A549 treated with AZD9567 at 1 μM for 4 hours (cell line): Measurements from ENCODE around the gene PCDH12. TPM values are rescaled to one million over a fixed set of nuclear protein-coding genes. Genes with fewer than 3 reads are reported as not detected.

Experiments
- total RNA-seq: library from RNA; stranded (reverse); fragments of 200-300 nt; extraction: Qiagen RNA extraction; gene quantifications from 5 replicates; pipeline ENCODE4 v1.2.3, GENCODE V29; 2022; ENCODE audit not compliant: insufficient read depth

Gene PCDH12
- 0.02 TPM in 1 of 5 replicates, not detected in the others for total RNA-seq

DNA sequence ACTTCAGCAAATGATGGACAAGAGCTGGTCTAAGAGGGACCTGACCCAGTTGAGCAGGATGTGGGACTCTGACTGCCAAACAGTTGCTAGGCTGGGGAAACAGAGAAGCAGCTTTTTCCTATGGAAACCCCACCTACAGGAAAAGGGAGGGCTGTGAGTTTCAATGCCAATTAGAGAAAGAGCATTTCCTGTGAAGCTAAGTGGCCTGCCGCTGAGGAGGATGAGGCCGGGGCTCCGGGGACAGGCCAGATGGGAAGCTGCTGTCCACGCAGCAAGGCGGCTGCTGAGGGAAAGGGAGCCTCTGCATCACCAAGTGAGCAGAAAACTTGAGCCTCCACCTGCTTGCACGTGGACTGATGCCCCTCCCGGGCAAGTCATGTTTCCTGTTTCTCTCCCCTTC lies at the start of gene PCDH12:
Gene PCDH12, minus strand, starts transcription at position 90 of the 400 bp plus-strand sequence. CDS start 351 bp downstream, outside the sequence.

DNA sequence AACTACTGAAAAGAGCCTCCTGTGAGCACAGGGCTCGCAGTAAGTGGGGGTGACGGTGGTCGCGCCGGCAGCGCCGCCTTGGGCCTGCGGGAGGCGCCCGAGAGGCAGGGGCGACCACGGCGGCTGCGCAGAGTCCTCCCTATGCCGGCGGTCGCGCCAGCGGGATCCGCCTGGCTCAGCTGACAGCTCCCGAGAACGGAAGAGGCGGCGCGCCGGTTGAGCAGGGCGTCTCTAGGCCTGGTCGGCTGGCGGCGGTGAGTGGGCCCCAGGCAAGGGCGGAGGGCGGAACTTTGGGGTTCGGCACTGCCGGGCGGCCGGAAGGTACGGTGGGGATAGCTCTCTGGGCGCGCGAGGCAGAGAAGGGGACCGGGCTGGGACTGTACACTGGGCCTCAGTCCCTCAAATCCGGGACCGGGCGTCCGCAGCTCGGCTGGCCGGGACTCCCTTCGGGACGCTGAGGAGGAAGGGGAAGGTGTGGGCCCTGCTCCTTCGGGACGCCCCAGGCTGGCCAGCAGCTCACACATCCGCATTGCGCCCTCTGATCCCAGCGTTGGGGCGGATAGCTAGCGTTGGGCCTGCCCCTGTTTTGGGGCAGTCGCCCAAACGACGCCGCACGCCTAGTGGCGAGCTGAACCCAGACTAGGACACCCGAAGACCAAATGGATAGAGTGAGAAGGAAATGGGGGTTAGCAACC lies 11.1 kb upstream of the PCDH12 start, which contains the start of gene RNF14:
Gene RNF14, plus strand, starts transcription at position 192 of the 695 bp plus-strand sequence. CDS start 4,484 bp downstream, outside the sequence.

DNA sequence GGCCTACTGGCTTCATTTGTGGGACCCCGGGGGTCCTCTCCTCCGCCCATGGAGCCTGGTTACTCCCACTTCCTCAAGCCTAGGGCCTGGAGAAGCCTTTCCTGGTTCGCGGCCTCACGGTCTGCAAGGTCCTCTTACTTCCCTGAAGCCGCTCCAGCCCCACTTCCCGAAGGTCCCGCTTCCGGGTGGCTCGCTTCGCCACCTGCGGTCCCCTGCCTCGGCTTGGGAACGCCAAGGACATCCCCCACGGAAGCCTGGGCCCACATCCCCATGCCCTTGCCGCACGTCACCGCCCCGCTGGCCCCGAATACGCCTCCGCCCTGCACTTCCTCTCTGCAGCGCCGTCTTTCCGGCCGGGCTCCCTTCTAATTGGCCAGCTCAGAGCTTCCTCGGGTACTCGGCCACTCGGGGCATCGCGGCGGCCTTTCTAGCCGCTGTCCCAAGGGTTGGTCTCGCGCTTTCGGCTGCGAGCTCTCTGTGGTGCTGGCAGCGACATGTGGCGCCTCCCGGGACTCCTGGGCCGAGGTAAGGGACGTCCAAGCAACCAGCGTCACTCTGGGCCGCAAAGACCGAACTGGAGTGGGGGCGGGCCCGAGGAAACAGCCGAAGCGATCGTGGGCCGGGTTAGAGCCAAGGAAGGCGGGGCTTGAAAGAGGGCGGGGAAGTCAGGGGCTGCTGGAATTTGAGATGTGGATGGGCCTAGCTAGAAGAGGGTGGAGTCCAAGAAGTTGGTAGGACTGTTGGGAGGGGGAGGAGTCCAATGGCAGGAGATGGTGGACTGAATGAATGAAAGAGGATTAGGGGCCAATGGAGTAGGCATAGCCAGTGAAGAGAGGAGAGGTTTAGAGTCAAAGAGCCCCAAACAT lies 34.3 kb downstream of the PCDH12 start, which contains the start of gene DELE1:
Gene DELE1, plus strand, starts transcription at position 424 of the 866 bp plus-strand sequence. Its CDS starts 71 bp downstream, at position 495.

Other genes with a start within 250 kb of the PCDH12 start
- 1.7 to 3.2 TPM (median 2.6 TPM) in 5 replicates for gene PCDH1, start 79.8 kb downstream of the PCDH12 start, total RNA-seq
- 43.2 to 61.4 TPM (median 61.0 TPM) in 5 replicates for gene DELE1, start 34.3 kb downstream of the PCDH12 start, total RNA-seq
- 47.0 to 70.0 TPM (median 60.2 TPM) in 5 replicates for gene RNF14, start 10.9 kb upstream of the PCDH12 start, total RNA-seq
- 54.8 to 70.9 TPM (median 58.3 TPM) in 5 replicates for gene GNPDA1, start 54.8 kb upstream of the PCDH12 start, total RNA-seq
- 45.9 to 55.5 TPM (median 54.1 TPM) in 5 replicates for gene NDFIP1, start 150.6 kb upstream of the PCDH12 start, total RNA-seq